Type B pancreatic cell (in vitro differentiated cells): ENCODE data around the gene CSNK1G3. TPM values are rescaled to one million over a fixed set of nuclear protein-coding genes. Genes with fewer than 3 reads are reported as not detected.
"Not testable (repeated sequence)": the region's sequence is repeated elsewhere in the genome, so short reads cannot be mapped to it uniquely, and the experiment has no call there.

ENCODE experiments used
- DNase-seq: peaks from one replicate; pipeline ENCODE4 v3.0.0; 2021; ENCODE audit warnings: mixed read lengths; ENCODE audit not compliant: unreplicated experiment; ENCODE audit errors: extremely low spot score
- H3K27ac Mint-ChIP-seq: 2 replicates; pipeline ENCODE4 v1.8.0; 2021; ENCODE audit warnings: mild to moderate bottlenecking, mixed read lengths
- H3K27me3 Mint-ChIP-seq: 2 replicates; pipeline ENCODE4 v1.8.0; 2021; ENCODE audit warnings: mixed read lengths
- H3K36me3 Mint-ChIP-seq: 2 replicates; pipeline ENCODE4 v1.8.0; 2021; ENCODE audit warnings: mixed read lengths
- H3K4me1 Mint-ChIP-seq: one replicate; pipeline ENCODE4 v1.8.0; 2021; ENCODE audit warnings: mixed read lengths; ENCODE audit not compliant: unreplicated experiment
- H3K4me3 Mint-ChIP-seq: 2 replicates; pipeline ENCODE4 v1.8.0; 2021; ENCODE audit warnings: mild to moderate bottlenecking, mixed read lengths
- H3K9me3 Mint-ChIP-seq: 2 replicates; pipeline ENCODE4 v1.8.0; 2021; ENCODE audit warnings: mixed read lengths
- total RNA-seq: library from RNA; stranded (reverse); gene quantifications from 2 replicates; pipeline ENCODE4 v1.2.1, GENCODE V29; 2021; ENCODE audit warnings: low replicate concordance
- TF ChIP-seq, protein P1 (sequence below): fragments of 200-600 bp; sonication (generic); conservative IDR thresholded peaks from 2 replicates; pipeline ENCODE4 v1.5.0; 2021; ENCODE audit warnings: antibody characterized with exemption, mild to moderate bottlenecking

CSNK1G3 gene
- total RNA-seq, 1 donor from 2014 or later: 43.6 TPM

DNA sequence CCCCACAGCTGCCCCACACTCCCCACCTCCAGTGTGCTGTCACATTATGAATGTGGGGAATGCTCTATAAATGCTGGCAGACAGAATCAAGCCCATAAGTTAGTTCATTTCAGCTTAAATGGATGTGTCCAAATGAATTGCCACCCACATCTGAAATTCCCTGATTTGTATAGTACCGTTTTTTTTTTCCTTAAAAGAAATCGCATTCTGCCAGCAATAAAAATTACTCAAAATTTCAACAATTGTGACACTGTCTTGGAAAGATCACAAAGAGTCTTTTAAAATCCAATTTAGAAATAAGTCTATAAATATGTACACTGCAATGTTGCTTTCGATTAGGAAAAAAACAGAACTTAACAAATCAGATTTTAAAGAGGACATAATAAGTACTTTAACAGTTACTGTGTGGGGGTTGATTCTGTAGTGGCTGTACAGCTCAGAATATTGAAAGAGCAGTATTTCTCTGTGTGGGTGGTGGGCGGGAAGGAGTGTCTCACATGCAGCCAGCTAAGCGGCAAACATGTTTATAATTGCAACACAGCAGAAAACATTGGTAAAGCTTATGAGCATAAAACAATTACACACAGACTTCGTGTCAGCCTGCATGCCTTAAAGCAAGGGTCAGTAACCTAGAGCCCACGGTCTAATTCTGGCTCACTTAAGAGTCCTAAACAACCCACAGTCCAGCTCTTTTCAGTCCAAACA, 24.9 kb upstream of the CSNK1G3 start:
- Mint-ChIP-seq H3K4me1 (no peaks in the 10 kb centered on the region), H3K36me3 (no peaks in the 10 kb centered on the region), H3K27me3 (peaks cover 14% of the 10 kb centered on the region), H3K27ac (no peak overlapping the region), H3K9me3 (no peaks in the 10 kb centered on the region), H3K4me3 (no peak overlapping the region)
- DNase-seq: no peak
- TF ChIP-seq, protein P1, sequence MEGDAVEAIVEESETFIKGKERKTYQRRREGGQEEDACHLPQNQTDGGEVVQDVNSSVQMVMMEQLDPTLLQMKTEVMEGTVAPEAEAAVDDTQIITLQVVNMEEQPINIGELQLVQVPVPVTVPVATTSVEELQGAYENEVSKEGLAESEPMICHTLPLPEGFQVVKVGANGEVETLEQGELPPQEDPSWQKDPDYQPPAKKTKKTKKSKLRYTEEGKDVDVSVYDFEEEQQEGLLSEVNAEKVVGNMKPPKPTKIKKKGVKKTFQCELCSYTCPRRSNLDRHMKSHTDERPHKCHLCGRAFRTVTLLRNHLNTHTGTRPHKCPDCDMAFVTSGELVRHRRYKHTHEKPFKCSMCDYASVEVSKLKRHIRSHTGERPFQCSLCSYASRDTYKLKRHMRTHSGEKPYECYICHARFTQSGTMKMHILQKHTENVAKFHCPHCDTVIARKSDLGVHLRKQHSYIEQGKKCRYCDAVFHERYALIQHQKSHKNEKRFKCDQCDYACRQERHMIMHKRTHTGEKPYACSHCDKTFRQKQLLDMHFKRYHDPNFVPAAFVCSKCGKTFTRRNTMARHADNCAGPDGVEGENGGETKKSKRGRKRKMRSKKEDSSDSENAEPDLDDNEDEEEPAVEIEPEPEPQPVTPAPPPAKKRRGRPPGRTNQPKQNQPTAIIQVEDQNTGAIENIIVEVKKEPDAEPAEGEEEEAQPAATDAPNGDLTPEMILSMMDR: no peak

DNA sequence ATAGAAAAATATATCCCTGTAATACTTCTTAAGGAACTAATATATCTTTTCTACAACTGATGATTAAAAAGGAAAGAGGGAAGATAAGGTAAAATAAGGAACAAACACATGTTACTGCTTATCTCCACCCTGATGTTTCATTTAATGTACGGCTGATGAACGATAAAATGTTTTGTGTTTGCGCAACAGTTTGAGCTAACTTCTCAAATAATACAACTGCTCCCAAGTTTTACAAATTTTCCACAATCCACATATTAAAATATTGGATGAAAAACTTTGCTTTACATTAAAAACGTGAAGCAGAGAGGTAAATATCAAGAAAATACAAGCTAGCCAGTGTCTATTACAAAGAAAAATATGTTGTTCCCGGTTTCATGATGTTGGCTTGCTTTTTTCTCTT, 21.0 kb upstream of the CSNK1G3 start:
- DNase-seq: no peak
- TF ChIP-seq, protein P1: no peak
- Mint-ChIP-seq H3K4me3 (no peak overlapping the region), H3K27me3 (peaks cover 9% of the 10 kb centered on the region), H3K27ac (no peak overlapping the region), H3K9me3 (no peaks in the 10 kb centered on the region), H3K4me1 (no peaks in the 10 kb centered on the region), H3K36me3 (no peaks in the 10 kb centered on the region)

DNA sequence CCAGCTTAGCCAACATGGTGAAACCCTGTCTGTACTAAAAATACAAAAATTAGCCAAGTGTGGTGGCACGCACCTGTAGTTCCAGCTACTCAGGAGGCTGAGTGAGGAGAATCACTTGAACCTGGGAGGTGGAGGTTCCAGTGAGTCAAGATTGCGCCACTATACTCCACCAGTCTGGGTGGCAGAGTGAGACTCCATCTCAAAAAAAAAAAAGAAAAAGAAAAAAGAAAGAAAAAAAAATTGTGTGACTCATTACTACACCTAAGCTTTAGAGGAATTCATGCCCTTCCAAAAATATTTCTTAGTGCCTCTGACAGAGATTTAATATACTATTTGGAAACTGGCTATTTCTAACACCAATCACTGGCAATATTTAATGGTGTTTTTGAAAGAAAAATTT, 16.8 kb upstream of the CSNK1G3 start:
- not testable (repeated sequence) for H3K9me3 Mint-ChIP-seq, H3K4me3 Mint-ChIP-seq, DNase-seq, H3K27me3 Mint-ChIP-seq, H3K27ac Mint-ChIP-seq, H3K36me3 Mint-ChIP-seq, H3K4me1 Mint-ChIP-seq

DNA sequence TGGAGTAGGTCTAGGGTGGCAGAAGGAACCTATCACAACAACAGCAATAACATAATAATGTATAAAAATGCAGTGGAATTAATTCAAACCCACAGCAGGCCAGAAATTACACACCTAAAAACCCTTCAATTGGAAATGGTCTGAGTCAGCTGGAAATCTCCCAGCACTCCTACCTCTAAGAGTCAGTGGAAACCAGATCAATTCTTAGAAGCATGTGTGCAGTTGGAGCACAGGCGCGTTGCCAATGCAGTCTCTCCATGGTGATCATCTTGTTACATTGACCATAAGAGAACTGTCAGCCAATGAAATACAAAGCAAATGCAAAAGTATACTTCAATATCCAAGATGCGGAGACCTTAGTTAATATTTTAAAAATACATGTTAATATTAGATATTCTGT, 15.1 kb upstream of the CSNK1G3 start:
- no peaks in the 10 kb centered on the region for H3K27me3 Mint-ChIP-seq
- H3K36me3 Mint-ChIP-seq: no peaks in the 10 kb centered on the region
- no peaks in the 10 kb centered on the region for H3K4me1 Mint-ChIP-seq
- H3K9me3 Mint-ChIP-seq: no peaks in the 10 kb centered on the region
- no peak overlapping the region for H3K4me3 Mint-ChIP-seq
- TF ChIP-seq, protein P1: no peak
- DNase-seq: no peak
- H3K27ac Mint-ChIP-seq: no peak overlapping the region

DNA sequence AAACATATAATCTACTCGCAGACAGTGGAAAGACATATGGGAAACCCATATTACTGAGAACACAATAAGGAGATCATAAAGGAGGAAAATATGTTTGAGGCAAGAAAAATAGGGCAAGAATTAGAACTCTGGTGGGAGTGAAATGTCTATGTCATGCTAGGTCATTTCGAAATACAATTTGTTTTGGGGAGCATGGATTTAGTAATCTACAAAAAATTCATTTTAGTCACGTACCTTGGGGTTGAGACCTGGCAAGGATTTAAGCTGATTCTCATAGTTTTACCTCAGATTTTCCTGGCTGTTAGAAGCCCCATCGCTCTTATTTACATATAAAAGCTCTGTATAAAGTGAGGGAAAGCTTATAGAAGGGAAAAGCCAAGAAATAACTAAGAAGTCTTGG, 11.5 kb upstream of the CSNK1G3 start:
- Mint-ChIP-seq H3K4me1 (no peaks in the 10 kb centered on the region), H3K4me3 (no peak overlapping the region)

DNA sequence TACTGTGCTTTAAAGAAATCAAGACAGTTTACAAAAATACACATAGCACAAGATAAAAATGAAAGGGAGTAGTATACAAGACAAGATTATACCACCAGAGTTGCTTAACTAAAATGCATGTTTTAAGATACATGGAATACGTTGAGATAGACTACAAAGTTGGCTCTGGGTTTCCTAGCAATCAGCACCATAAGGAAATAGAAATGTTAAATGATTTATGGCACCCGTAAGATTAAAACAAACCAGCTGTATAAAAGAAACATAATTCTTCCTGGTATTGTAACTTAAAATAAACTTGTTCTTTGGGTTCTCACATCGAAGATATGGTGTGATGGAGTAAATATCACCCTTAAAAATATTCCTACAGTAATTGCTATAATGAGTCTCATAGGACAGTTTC, 9.9 kb upstream of the CSNK1G3 start:
- Mint-ChIP-seq H3K27ac (no peak overlapping the region), H3K4me3 (no peak overlapping the region), H3K36me3 (no peaks in the 10 kb centered on the region), H3K27me3 (peaks cover 3% of the 10 kb centered on the region), H3K9me3 (no peaks in the 10 kb centered on the region), H3K4me1 (peaks cover 5% of the 10 kb centered on the region)
- DNase-seq: no peak
- TF ChIP-seq, protein P1: no peak

More for the DNA sequence above, 11.5 kb upstream of the CSNK1G3 start:
- TF ChIP-seq, protein P1: no peak
- DNase-seq: no peak
- H3K9me3 Mint-ChIP-seq: no peaks in the 10 kb centered on the region
- no peak overlapping the region for H3K27ac Mint-ChIP-seq
- H3K36me3 Mint-ChIP-seq: no peaks in the 10 kb centered on the region
- H3K27me3 Mint-ChIP-seq: peaks cover 3% of the 10 kb centered on the region
